HepG2 (cell line): ENCODE data around the gene STARD13. TPM values are rescaled to one million over a fixed set of nuclear protein-coding genes. Genes with fewer than 3 reads are reported as not detected.

ENCODE experiments used
- ELF3 ChIP-seq: IDR thresholded peaks from 2 replicates; pipeline ENCODE4 v1.6.1; 2016; ENCODE audit warnings: missing genetic modification reagents, missing compliant biosample characterization
- FOXJ3 ChIP-seq: sonication (generic); formaldehyde crosslinking; IDR thresholded peaks from 2 replicates; pipeline ENCODE4 v1.4.0; 2020; ENCODE audit warnings: missing genetic modification reagents, mild to moderate bottlenecking, borderline replicate concordance
- FOXP1 ChIP-seq, 2 experiments: fragments of 450-650 bp in 1 of 2; IDR thresholded peaks; 2 replicates each; pipeline ENCODE4 v1.6.1; 2017 to 2018; ENCODE audit warnings: antibody characterized with exemption in 1 of 2
- HOXA5 ChIP-seq: sonication (generic); formaldehyde crosslinking; IDR thresholded peaks from 2 replicates; pipeline ENCODE4 v1.4.0; 2020; ENCODE audit warnings: missing genetic modification reagents
- ISL2 ChIP-seq: sonication (generic); formaldehyde crosslinking; IDR thresholded peaks from 2 replicates; pipeline ENCODE4 v1.5.0; 2020; ENCODE audit warnings: missing genetic modification reagents
- NFIC ChIP-seq: IDR thresholded peaks from 2 replicates; pipeline ENCODE4 v1.6.1; 2012; ENCODE audit warnings: mild to moderate bottlenecking, low read length, inconsistent platforms
- NR2F6 ChIP-seq, 2 experiments: IDR thresholded peaks; 2 replicates each; pipeline ENCODE4 v1.6.1; 2016; ENCODE audit warnings: antibody characterized with exemption in 1 of 2, mild to moderate bottlenecking in 1 of 2
- PHF21A ChIP-seq: sonication (generic); formaldehyde crosslinking; IDR thresholded peaks from 2 replicates; pipeline ENCODE4 v1.5.0; 2020; ENCODE audit warnings: mild to moderate bottlenecking, missing genetic modification reagents
- RBM39 ChIP-seq: fragments of 200-400 bp; formaldehyde crosslinking; IDR thresholded peaks from one replicate; pipeline ENCODE4 v1.6.1; 2018; ENCODE audit warnings: antibody characterized with exemption, mild to moderate bottlenecking, low read depth, low read length; ENCODE audit not compliant: poor library complexity, severe bottlenecking
- STAG1 ChIP-seq: sonication (generic); formaldehyde crosslinking; IDR thresholded peaks from 2 replicates; pipeline ENCODE4 v1.4.0; 2020; ENCODE audit warnings: missing genetic modification reagents
- UBTF ChIP-seq: sonication (generic); formaldehyde crosslinking; IDR thresholded peaks from 2 replicates; pipeline ENCODE4 v1.4.0; 2020; ENCODE audit warnings: mild to moderate bottlenecking, missing genetic modification reagents
- YEATS4 ChIP-seq: sonication (generic); formaldehyde crosslinking; IDR thresholded peaks from 2 replicates; pipeline ENCODE4 v1.4.0; 2020; ENCODE audit warnings: missing genetic modification reagents, borderline replicate concordance
- ZMAT3 ChIP-seq: sonication (generic); formaldehyde crosslinking; conservative IDR thresholded peaks from 2 replicates; pipeline ENCODE4 v1.7.0; 2021; ENCODE audit warnings: missing genetic modification reagents
- ZNF12 ChIP-seq: sonication (generic); formaldehyde crosslinking; IDR thresholded peaks from 2 replicates; pipeline ENCODE4 v1.5.0; 2020; ENCODE audit warnings: missing genetic modification reagents
- ZNF556 ChIP-seq: sonication (generic); formaldehyde crosslinking; IDR thresholded peaks from 2 replicates; pipeline ENCODE4 v1.4.0; 2020; ENCODE audit warnings: mild to moderate bottlenecking, missing genetic modification reagents, borderline replicate concordance
- ZSCAN21 ChIP-seq: sonication (generic); formaldehyde crosslinking; IDR thresholded peaks from 2 replicates; pipeline ENCODE4 v1.8.0; 2022; ENCODE audit warnings: mild to moderate bottlenecking, missing genetic modification reagents, moderate library complexity, borderline replicate concordance
- polyA plus RNA-seq, 8 experiments: library from polyadenylated mRNA; depleted of rRNA in 3 of 8; stranded (reverse) in 7 of 8; unstranded in 1 of 8; fragments of >200 nt; fragmentation: Illumina TruSeq in 4 of 8; extraction: Trizol in 4 of 8; gene quantifications; 2 replicates each; pipeline versions ENCODE4 v1.2.1 to v1.2.3, GENCODE V29; 2011 to 2016; ENCODE audit warnings: low read depth in 4 of 8, missing spikeins in 1 of 8, mixed read lengths in 1 of 8; ENCODE audit not compliant: insufficient read depth in 1 of 8
- total RNA-seq, 5 experiments: library from RNA; depleted of rRNA; stranded (reverse); fragments of >200 nt; fragmentation: Illumina TruSeq; extraction: Trizol; gene quantifications; 2 replicates each; pipeline ENCODE4 v1.2.3, GENCODE V29; 2016; ENCODE audit warnings: low read depth in 1 of 5
- TF ChIP-seq, protein P1 (sequence below): sonication (generic); formaldehyde crosslinking; IDR thresholded peaks from 2 replicates; pipeline ENCODE4 v1.5.1; 2020; ENCODE audit warnings: mild to moderate bottlenecking, missing genetic modification reagents, borderline replicate concordance

STARD13 gene
- total and polyA plus RNA-seq, 2 of the 13 experiments (the other 11 are each of a cell fraction or from before 2014, with no cell fraction given): 12.8 to 14.3 TPM

- TF ChIP-seq, protein P1, sequence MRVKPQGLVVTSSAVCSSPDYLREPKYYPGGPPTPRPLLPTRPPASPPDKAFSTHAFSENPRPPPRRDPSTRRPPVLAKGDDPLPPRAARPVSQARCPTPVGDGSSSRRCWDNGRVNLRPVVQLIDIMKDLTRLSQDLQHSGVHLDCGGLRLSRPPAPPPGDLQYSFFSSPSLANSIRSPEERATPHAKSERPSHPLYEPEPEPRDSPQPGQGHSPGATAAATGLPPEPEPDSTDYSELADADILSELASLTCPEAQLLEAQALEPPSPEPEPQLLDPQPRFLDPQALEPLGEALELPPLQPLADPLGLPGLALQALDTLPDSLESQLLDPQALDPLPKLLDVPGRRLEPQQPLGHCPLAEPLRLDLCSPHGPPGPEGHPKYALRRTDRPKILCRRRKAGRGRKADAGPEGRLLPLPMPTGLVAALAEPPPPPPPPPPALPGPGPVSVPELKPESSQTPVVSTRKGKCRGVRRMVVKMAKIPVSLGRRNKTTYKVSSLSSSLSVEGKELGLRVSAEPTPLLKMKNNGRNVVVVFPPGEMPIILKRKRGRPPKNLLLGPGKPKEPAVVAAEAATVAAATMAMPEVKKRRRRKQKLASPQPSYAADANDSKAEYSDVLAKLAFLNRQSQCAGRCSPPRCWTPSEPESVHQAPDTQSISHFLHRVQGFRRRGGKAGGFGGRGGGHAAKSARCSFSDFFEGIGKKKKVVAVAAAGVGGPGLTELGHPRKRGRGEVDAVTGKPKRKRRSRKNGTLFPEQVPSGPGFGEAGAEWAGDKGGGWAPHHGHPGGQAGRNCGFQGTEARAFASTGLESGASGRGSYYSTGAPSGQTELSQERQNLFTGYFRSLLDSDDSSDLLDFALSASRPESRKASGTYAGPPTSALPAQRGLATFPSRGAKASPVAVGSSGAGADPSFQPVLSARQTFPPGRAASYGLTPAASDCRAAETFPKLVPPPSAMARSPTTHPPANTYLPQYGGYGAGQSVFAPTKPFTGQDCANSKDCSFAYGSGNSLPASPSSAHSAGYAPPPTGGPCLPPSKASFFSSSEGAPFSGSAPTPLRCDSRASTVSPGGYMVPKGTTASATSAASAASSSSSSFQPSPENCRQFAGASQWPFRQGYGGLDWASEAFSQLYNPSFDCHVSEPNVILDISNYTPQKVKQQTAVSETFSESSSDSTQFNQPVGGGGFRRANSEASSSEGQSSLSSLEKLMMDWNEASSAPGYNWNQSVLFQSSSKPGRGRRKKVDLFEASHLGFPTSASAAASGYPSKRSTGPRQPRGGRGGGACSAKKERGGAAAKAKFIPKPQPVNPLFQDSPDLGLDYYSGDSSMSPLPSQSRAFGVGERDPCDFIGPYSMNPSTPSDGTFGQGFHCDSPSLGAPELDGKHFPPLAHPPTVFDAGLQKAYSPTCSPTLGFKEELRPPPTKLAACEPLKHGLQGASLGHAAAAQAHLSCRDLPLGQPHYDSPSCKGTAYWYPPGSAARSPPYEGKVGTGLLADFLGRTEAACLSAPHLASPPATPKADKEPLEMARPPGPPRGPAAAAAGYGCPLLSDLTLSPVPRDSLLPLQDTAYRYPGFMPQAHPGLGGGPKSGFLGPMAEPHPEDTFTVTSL (CRISPR knock-in tag): peak; percentile 68; the same call in 1 of the 2 replicates
- peak; percentile 59; the same call in 1 of the 2 replicates for TF ChIP-seq YEATS4 (CRISPR knock-in tag)
- TF ChIP-seq ZMAT3 (CRISPR knock-in tag): 0 out of 2 replicates have a peak, but pooled peaks have one; percentile 29
- TF ChIP-seq ISL2 (CRISPR knock-in tag): peak; percentile 84; the same call in 1 of the 2 replicates
- no peak for TF ChIP-seq RBM39
- 0 out of 2 replicates have a peak, but pooled peaks have one; percentile 24 for TF ChIP-seq ZSCAN21 (CRISPR knock-in tag)
- TF ChIP-seq UBTF (CRISPR knock-in tag): peak; percentile 51; the same call in 1 of the 2 replicates
- TF ChIP-seq ZNF12 (CRISPR knock-in tag): no peak
- TF ChIP-seq FOXP1 (IDR thresholded peaks at IDR 0.05): no peak
- peak; percentile 86 for TF ChIP-seq FOXP1 (CRISPR knock-in tag; IDR thresholded peaks at IDR 0.05)
- TF ChIP-seq FOXJ3 (CRISPR knock-in tag): peak; percentile 60; the same call in 1 of the 2 replicates
- 0 out of 2 replicates have a peak, but pooled peaks have one; percentile 31 for TF ChIP-seq HOXA5 (CRISPR knock-in tag)
- TF ChIP-seq NFIC: peak; percentile 72; the same call in 1 of the 2 replicates
- peak; percentile 59; the same call in 1 of the 2 replicates for TF ChIP-seq ELF3 (CRISPR knock-in tag)
- peak; percentile 44; the same call in 1 of the 2 replicates for TF ChIP-seq ZNF556 (CRISPR knock-in tag)
- TF ChIP-seq STAG1 (CRISPR knock-in tag): 0 out of 2 replicates have a peak, but pooled peaks have one; percentile 16
- peak; percentile 41; the same call in 1 of the 2 replicates for TF ChIP-seq NR2F6 (IDR thresholded peaks at IDR 0.05)
- 0 out of 2 replicates have a peak, but pooled peaks have one; percentile 9 for TF ChIP-seq NR2F6 (CRISPR knock-in tag; IDR thresholded peaks at IDR 0.05)
- peak; percentile 37 for TF ChIP-seq PHF21A (CRISPR knock-in tag)
These were observed 55.9 kb downstream of the STARD13 start (continued) for GRCh38 chr13:33229446-33230177.
